ENCODE data around the gene C4orf51. TPM values are rescaled to one million over a fixed set of nuclear protein-coding genes. Genes with fewer than 3 reads are reported as not detected.

Gene C4orf51
- total RNA-seq, 1 experiment from 2014 or later, result 15.4 TPM

DNA sequence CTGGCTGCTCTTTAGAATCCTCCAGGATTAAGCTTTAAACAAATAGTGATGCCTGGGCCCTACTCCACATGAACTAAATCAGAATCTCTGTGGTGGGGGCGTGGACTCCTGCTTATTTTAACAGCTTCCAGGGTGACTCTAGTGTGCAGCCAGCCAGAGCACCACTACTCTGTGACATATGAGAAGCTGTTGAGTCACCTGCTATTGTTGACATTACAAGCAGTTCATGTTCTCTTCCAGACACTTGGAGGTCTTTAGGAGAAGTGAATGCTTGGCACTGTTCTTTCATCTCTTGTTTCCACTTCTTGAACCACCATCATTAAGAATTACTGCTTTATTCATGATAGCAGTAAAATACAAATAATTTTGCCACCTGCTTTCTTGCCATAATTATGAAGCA, 426 bp upstream of the C4orf51 start:
- TF ChIP-seq, protein P1, sequence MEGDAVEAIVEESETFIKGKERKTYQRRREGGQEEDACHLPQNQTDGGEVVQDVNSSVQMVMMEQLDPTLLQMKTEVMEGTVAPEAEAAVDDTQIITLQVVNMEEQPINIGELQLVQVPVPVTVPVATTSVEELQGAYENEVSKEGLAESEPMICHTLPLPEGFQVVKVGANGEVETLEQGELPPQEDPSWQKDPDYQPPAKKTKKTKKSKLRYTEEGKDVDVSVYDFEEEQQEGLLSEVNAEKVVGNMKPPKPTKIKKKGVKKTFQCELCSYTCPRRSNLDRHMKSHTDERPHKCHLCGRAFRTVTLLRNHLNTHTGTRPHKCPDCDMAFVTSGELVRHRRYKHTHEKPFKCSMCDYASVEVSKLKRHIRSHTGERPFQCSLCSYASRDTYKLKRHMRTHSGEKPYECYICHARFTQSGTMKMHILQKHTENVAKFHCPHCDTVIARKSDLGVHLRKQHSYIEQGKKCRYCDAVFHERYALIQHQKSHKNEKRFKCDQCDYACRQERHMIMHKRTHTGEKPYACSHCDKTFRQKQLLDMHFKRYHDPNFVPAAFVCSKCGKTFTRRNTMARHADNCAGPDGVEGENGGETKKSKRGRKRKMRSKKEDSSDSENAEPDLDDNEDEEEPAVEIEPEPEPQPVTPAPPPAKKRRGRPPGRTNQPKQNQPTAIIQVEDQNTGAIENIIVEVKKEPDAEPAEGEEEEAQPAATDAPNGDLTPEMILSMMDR (IDR thresholded peaks at IDR 0.05), result no peak
- no peak for TF ChIP-seq IRF2 (CRISPR knock-in tag; IDR thresholded peaks at IDR 0.05; ENCODE audit: borderline replicate concordance, low read depth)
- TF ChIP-seq PRRX2 (CRISPR knock-in tag; IDR thresholded peaks at IDR 0.05), result no peak
- TF ChIP-seq ZBTB21 (CRISPR knock-in tag; IDR thresholded peaks at IDR 0.05; ENCODE audit: borderline replicate concordance), result no peak
- TF ChIP-seq, protein P2, sequence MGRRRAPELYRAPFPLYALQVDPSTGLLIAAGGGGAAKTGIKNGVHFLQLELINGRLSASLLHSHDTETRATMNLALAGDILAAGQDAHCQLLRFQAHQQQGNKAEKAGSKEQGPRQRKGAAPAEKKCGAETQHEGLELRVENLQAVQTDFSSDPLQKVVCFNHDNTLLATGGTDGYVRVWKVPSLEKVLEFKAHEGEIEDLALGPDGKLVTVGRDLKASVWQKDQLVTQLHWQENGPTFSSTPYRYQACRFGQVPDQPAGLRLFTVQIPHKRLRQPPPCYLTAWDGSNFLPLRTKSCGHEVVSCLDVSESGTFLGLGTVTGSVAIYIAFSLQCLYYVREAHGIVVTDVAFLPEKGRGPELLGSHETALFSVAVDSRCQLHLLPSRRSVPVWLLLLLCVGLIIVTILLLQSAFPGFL (CRISPR knock-in tag; IDR thresholded peaks at IDR 0.05; ENCODE audit: borderline replicate concordance), result no peak
- TF ChIP-seq, protein P3, sequence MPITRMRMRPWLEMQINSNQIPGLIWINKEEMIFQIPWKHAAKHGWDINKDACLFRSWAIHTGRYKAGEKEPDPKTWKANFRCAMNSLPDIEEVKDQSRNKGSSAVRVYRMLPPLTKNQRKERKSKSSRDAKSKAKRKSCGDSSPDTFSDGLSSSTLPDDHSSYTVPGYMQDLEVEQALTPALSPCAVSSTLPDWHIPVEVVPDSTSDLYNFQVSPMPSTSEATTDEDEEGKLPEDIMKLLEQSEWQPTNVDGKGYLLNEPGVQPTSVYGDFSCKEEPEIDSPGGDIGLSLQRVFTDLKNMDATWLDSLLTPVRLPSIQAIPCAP (CRISPR knock-in tag; IDR thresholded peaks at IDR 0.05), result no peak
- TF ChIP-seq ZNF671 (CRISPR knock-in tag; IDR thresholded peaks at IDR 0.05), result no peak
- TF ChIP-seq NR1H2 (CRISPR knock-in tag; IDR thresholded peaks at IDR 0.05), result no peak
- TF ChIP-seq, protein P4, sequence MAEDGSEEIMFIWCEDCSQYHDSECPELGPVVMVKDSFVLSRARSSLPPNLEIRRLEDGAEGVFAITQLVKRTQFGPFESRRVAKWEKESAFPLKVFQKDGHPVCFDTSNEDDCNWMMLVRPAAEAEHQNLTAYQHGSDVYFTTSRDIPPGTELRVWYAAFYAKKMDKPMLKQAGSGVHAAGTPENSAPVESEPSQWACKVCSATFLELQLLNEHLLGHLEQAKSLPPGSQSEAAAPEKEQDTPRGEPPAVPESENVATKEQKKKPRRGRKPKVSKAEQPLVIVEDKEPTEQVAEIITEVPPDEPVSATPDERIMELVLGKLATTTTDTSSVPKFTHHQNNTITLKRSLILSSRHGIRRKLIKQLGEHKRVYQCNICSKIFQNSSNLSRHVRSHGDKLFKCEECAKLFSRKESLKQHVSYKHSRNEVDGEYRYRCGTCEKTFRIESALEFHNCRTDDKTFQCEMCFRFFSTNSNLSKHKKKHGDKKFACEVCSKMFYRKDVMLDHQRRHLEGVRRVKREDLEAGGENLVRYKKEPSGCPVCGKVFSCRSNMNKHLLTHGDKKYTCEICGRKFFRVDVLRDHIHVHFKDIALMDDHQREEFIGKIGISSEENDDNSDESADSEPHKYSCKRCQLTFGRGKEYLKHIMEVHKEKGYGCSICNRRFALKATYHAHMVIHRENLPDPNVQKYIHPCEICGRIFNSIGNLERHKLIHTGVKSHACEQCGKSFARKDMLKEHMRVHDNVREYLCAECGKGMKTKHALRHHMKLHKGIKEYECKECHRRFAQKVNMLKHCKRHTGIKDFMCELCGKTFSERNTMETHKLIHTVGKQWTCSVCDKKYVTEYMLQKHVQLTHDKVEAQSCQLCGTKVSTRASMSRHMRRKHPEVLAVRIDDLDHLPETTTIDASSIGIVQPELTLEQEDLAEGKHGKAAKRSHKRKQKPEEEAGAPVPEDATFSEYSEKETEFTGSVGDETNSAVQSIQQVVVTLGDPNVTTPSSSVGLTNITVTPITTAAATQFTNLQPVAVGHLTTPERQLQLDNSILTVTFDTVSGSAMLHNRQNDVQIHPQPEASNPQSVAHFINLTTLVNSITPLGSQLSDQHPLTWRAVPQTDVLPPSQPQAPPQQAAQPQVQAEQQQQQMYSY (CRISPR knock-in tag; IDR thresholded peaks at IDR 0.05), result no peak
- TF ChIP-seq ZNF138 (CRISPR knock-in tag; conservative IDR thresholded peaks at IDR 0.05), result no peak
- TF ChIP-seq, protein P5, sequence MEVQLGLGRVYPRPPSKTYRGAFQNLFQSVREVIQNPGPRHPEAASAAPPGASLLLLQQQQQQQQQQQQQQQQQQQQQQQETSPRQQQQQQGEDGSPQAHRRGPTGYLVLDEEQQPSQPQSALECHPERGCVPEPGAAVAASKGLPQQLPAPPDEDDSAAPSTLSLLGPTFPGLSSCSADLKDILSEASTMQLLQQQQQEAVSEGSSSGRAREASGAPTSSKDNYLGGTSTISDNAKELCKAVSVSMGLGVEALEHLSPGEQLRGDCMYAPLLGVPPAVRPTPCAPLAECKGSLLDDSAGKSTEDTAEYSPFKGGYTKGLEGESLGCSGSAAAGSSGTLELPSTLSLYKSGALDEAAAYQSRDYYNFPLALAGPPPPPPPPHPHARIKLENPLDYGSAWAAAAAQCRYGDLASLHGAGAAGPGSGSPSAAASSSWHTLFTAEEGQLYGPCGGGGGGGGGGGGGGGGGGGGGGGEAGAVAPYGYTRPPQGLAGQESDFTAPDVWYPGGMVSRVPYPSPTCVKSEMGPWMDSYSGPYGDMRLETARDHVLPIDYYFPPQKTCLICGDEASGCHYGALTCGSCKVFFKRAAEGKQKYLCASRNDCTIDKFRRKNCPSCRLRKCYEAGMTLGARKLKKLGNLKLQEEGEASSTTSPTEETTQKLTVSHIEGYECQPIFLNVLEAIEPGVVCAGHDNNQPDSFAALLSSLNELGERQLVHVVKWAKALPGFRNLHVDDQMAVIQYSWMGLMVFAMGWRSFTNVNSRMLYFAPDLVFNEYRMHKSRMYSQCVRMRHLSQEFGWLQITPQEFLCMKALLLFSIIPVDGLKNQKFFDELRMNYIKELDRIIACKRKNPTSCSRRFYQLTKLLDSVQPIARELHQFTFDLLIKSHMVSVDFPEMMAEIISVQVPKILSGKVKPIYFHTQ (CRISPR knock-in tag; IDR thresholded peaks at IDR 0.05), result no peak
- TF ChIP-seq, protein P6, sequence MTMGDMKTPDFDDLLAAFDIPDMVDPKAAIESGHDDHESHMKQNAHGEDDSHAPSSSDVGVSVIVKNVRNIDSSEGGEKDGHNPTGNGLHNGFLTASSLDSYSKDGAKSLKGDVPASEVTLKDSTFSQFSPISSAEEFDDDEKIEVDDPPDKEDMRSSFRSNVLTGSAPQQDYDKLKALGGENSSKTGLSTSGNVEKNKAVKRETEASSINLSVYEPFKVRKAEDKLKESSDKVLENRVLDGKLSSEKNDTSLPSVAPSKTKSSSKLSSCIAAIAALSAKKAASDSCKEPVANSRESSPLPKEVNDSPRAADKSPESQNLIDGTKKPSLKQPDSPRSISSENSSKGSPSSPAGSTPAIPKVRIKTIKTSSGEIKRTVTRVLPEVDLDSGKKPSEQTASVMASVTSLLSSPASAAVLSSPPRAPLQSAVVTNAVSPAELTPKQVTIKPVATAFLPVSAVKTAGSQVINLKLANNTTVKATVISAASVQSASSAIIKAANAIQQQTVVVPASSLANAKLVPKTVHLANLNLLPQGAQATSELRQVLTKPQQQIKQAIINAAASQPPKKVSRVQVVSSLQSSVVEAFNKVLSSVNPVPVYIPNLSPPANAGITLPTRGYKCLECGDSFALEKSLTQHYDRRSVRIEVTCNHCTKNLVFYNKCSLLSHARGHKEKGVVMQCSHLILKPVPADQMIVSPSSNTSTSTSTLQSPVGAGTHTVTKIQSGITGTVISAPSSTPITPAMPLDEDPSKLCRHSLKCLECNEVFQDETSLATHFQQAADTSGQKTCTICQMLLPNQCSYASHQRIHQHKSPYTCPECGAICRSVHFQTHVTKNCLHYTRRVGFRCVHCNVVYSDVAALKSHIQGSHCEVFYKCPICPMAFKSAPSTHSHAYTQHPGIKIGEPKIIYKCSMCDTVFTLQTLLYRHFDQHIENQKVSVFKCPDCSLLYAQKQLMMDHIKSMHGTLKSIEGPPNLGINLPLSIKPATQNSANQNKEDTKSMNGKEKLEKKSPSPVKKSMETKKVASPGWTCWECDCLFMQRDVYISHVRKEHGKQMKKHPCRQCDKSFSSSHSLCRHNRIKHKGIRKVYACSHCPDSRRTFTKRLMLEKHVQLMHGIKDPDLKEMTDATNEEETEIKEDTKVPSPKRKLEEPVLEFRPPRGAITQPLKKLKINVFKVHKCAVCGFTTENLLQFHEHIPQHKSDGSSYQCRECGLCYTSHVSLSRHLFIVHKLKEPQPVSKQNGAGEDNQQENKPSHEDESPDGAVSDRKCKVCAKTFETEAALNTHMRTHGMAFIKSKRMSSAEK (CRISPR knock-in tag; IDR thresholded peaks at IDR 0.05; ENCODE audit: borderline replicate concordance), result no peak
- no peak for TF ChIP-seq SOX15 (CRISPR knock-in tag; IDR thresholded peaks at IDR 0.05)
- ATAC-seq, result no peak
- no peak overlapping the region for H3K27ac Mint-ChIP-seq
- peaks cover 29% of the 10 kb centered on the region for H3K9me3 Mint-ChIP-seq
- CTCF ChIA-PET, result no interaction called here
- POLR2A ChIA-PET, result no interaction called here
- DNase-seq (ENCODE audit: low spot score), result no peak
- peaks cover 14% of the 10 kb centered on the region for H3K4me1 Mint-ChIP-seq
- peaks cover 20% of the 10 kb centered on the region for H3K36me3 Mint-ChIP-seq
- H3K27me3 Mint-ChIP-seq (ENCODE audit: low read depth), result 0 out of 2 replicates have a peak, but pooled peaks cover 5% of the 10 kb centered on the region
- H3K4me3 Mint-ChIP-seq, result no peak overlapping the region
